HUES64 (cell line): ENCODE measurements around the gene ZNF71.

ENCODE experiments used
- H3K27ac ChIP-seq: 2 replicates; pipeline ENCODE4 v1.7.0; 2013; ENCODE audit warnings: low read depth, low read length, inconsistent platforms
- H3K27me3 ChIP-seq: 2 replicates; pipeline ENCODE4 v1.6.1; 2013; ENCODE audit warnings: mild to moderate bottlenecking, low read length; ENCODE audit not compliant: insufficient read depth
- H3K36me3 ChIP-seq: 2 replicates; pipeline ENCODE4 v1.6.1; 2013; ENCODE audit warnings: mild to moderate bottlenecking, low read length; ENCODE audit not compliant: insufficient read depth
- H3K4me1 ChIP-seq: 2 replicates; pipeline ENCODE4 v1.6.1; 2013; ENCODE audit warnings: mild to moderate bottlenecking, low read length, moderate library complexity; ENCODE audit not compliant: insufficient read depth
- H3K4me3 ChIP-seq: 2 replicates; pipeline ENCODE4 v1.5.1; 2013; ENCODE audit warnings: mild to moderate bottlenecking, low read length, moderate library complexity
- H3K9ac ChIP-seq: 2 replicates; pipeline ENCODE4 v1.6.1; 2013; ENCODE audit warnings: mild to moderate bottlenecking, low read depth, low read length
- H3K9me3 ChIP-seq: 2 replicates; pipeline ENCODE4 v1.6.1; 2013; ENCODE audit warnings: low read depth, low read length; ENCODE audit not compliant: insufficient read depth
- WGBS: fragments of 150-250, 120-280 bp; methylation state at CpG from one replicate; pipeline ENCODE4 v1.1.7; 2013; ENCODE audit warnings: missing lambda C conversion rate; 5-methylcytosine and 5-hydroxymethylcytosine counted together

The ZNF71 gene

GRCh38 chr19:56623006-56623405 is 27.9 kb downstream of the ZNF71 start:
- Histone ChIP-seq H3K9ac (no peak overlapping the region), H3K4me3 (no peak overlapping the region), H3K27me3 (no peaks in the 10 kb centered on the region), H3K27ac (no peak overlapping the region), H3K36me3 (peaks cover 45% of the 10 kb centered on the region), H3K4me1 (no peaks in the 10 kb centered on the region), H3K9me3 (peaks cover 78% of the 10 kb centered on the region)
- WGBS = 89% methylated on average over 9 of the region's 9 CpGs

- peaks cover 82% of the 10 kb centered on the region for H3K9me3 ChIP-seq
- no peak overlapping the region for H3K9ac ChIP-seq
- WGBS = 95% methylated on average over 8 of the region's 9 CpGs
- H3K4me1 ChIP-seq = no peaks in the 10 kb centered on the region
- no peak overlapping the region for H3K4me3 ChIP-seq
- H3K27me3 ChIP-seq = no peaks in the 10 kb centered on the region
- H3K36me3 ChIP-seq = peaks cover 44% of the 10 kb centered on the region
- H3K27ac ChIP-seq = no peak overlapping the region
Measured at GRCh38 chr19:56625708-56626107, 30.6 kb downstream of the ZNF71 start.

- Histone ChIP-seq H3K9me3 (peaks cover 84% of the 10 kb centered on the region), H3K4me3 (no peak overlapping the region), H3K4me1 (no peaks in the 10 kb centered on the region), H3K27me3 (no peaks in the 10 kb centered on the region), H3K27ac (no peak overlapping the region), H3K9ac (no peak overlapping the region), H3K36me3 (no peaks in the 10 kb centered on the region)
- 35% methylated on average over 1 of the region's 1 CpG for WGBS
Measured at GRCh38 chr19:56633021-56633420, 37.9 kb downstream of the ZNF71 start.

- Histone ChIP-seq H3K27ac (no peak overlapping the region), H3K4me3 (no peak overlapping the region), H3K36me3 (no peaks in the 10 kb centered on the region), H3K4me1 (no peaks in the 10 kb centered on the region), H3K9ac (no peak overlapping the region), H3K27me3 (no peaks in the 10 kb centered on the region), H3K9me3 (peaks cover 75% of the 10 kb centered on the region)
- WGBS = 52% methylated on average over 21 of the region's 21 CpGs
Measured at GRCh38 chr19:56637976-56638555, 43.0 kb downstream of the ZNF71 start.

- Histone ChIP-seq H3K4me1 (no peaks in the 10 kb centered on the region), H3K27ac (no peak overlapping the region), H3K9me3 (peaks cover 75% of the 10 kb centered on the region), H3K4me3 (no peak overlapping the region), H3K27me3 (no peaks in the 10 kb centered on the region), H3K9ac (no peak overlapping the region), H3K36me3 (no peaks in the 10 kb centered on the region)
- whole genome bisulfite sequencing = 90% methylated on average over 7 of the region's 7 CpGs
Measured at GRCh38 chr19:56639217-56639616, 44.1 kb downstream of the ZNF71 start.

GRCh38 chr19:56642711-56643459 is 47.8 kb downstream of the ZNF71 start, which contains the start of gene SMIM17:
TSS of gene SMIM17 (plus strand) at chr19:56643159. CDS start at chr19:56645668, 2,509 bp downstream.
- H3K9me3 ChIP-seq = peaks cover 81% of the 10 kb centered on the region
- H3K4me1 ChIP-seq = no peaks in the 10 kb centered on the region
- no peaks in the 10 kb centered on the region for H3K27me3 ChIP-seq
- no peak within 1 kb of the TSS for H3K4me3 ChIP-seq
- no peaks in the 10 kb centered on the region for H3K36me3 ChIP-seq
- H3K27ac ChIP-seq = no peak within 1 kb of the TSS
- WGBS = 93% methylated on average over 57 of the region's 60 CpGs
- H3K9ac ChIP-seq = no peak within 1 kb of the TSS

GRCh38 chr19:56643460-56643955 is 48.4 kb downstream of the ZNF71 start:
- 88% methylated on average over 25 of the region's 25 CpGs for WGBS
- no peak overlapping the region for H3K9ac ChIP-seq
- no peak overlapping the region for H3K4me3 ChIP-seq
- H3K36me3 ChIP-seq = no peaks in the 10 kb centered on the region
- no peak overlapping the region for H3K27ac ChIP-seq
- no peaks in the 10 kb centered on the region for H3K27me3 ChIP-seq
- peaks cover 85% of the 10 kb centered on the region for H3K9me3 ChIP-seq
- H3K4me1 ChIP-seq = no peaks in the 10 kb centered on the region

GRCh38 chr19:56654151-56654550 is 59.0 kb downstream of the ZNF71 start:
- H3K4me3 ChIP-seq = no peak overlapping the region
- 83% methylated on average over 3 of the region's 3 CpGs for WGBS
- H3K27ac ChIP-seq = no peak overlapping the region
- peaks cover 91% of the 10 kb centered on the region for H3K9me3 ChIP-seq
- no peak overlapping the region for H3K9ac ChIP-seq
- no peaks in the 10 kb centered on the region for H3K4me1 ChIP-seq
- no peaks in the 10 kb centered on the region for H3K36me3 ChIP-seq
- H3K27me3 ChIP-seq = no peaks in the 10 kb centered on the region

GRCh38 chr19:56660381-56661107 is 65.4 kb downstream of the ZNF71 start:
- Histone ChIP-seq H3K27me3 (no peaks in the 10 kb centered on the region), H3K4me1 (no peaks in the 10 kb centered on the region), H3K9me3 (peaks cover 88% of the 10 kb centered on the region), H3K36me3 (no peaks in the 10 kb centered on the region), H3K9ac (no peak overlapping the region), H3K27ac (no peak overlapping the region), H3K4me3 (no peak overlapping the region)
- 91% methylated on average over 32 of the region's 32 CpGs for WGBS

GRCh38 chr19:56661248-56661647 is 66.1 kb downstream of the ZNF71 start:
- no peaks in the 10 kb centered on the region for H3K4me1 ChIP-seq
- H3K27me3 ChIP-seq = no peaks in the 10 kb centered on the region
- 73% methylated on average over 3 of the region's 3 CpGs for WGBS
- no peak overlapping the region for H3K9ac ChIP-seq
- no peak overlapping the region for H3K27ac ChIP-seq
- H3K36me3 ChIP-seq = no peaks in the 10 kb centered on the region
- H3K9me3 ChIP-seq = peaks cover 88% of the 10 kb centered on the region
- no peak overlapping the region for H3K4me3 ChIP-seq

- WGBS = 95% methylated on average over 60 of the region's 60 CpGs
- H3K27me3 ChIP-seq = no peaks in the 10 kb centered on the region
- H3K9ac ChIP-seq = no peak overlapping the region
- H3K36me3 ChIP-seq = no peaks in the 10 kb centered on the region
- no peak overlapping the region for H3K27ac ChIP-seq
- H3K9me3 ChIP-seq = peaks cover 86% of the 10 kb centered on the region
- no peak overlapping the region for H3K4me3 ChIP-seq
- no peaks in the 10 kb centered on the region for H3K4me1 ChIP-seq
Measured at GRCh38 chr19:56663931-56664500, 68.9 kb downstream of the ZNF71 start.
